SK-N-SH (cell line): ENCODE measurements around the gene CEP41. TPM values are rescaled to one million over a fixed set of nuclear protein-coding genes. Genes with fewer than 3 reads are reported as not detected.

Experiments
- CTCF ChIA-PET: fragments of 300-600, 350-600 bp; formaldehyde crosslinking; extraction: SDS; loops from one replicate; lab custom pipeline; 2021; lab: Yijun Ruan, JAX
- POLR2A ChIA-PET: fragments of 350-600 bp; sonication (Branson Sonifier 250); formaldehyde crosslinking; extraction: SDS; loops from one replicate; lab custom pipeline; 2020; ENCODE audit warnings: antibody characterized with exemption, inconsistent platforms; lab: Yijun Ruan, JAX
- DNase-seq: peaks from one replicate; pipeline ENCODE4 v3.0.0; 2012
- H2AFZ ChIP-seq: fragments of 200-600 bp; sonication (generic); 2 replicates; pipeline ENCODE4 v1.8.1; 2016; ENCODE audit warnings: antibody characterized with exemption, mild to moderate bottlenecking, low read depth
- H3F3A ChIP-seq: fragments of 200-600 bp; sonication (generic); replicated peaks from 2 replicates; pipeline ENCODE3; 2016; ENCODE audit warnings: antibody characterized with exemption, mild to moderate bottlenecking; ENCODE audit not compliant: insufficient read depth
- H3K27ac ChIP-seq, 2 experiments: fragments of 200-500 bp in 1 of 2; fragments of 200-600 bp in 1 of 2; sonication (Bioruptor generic) in 1 of 2; sonication (generic), shearing (Covaris generic) in 1 of 2; 2 replicates each; pipeline versions ENCODE4 v1.5.1 to v1.6.1; 2014 to 2016; ENCODE audit warnings: low read depth in 2 of 2, inconsistent platforms in 1 of 2, low read length in 1 of 2, mild to moderate bottlenecking in 1 of 2, mixed read lengths in 1 of 2
- H3K27me3 ChIP-seq: fragments of 200-600 bp; sonication (generic), shearing (Covaris generic); 2 replicates; pipeline ENCODE4 v1.6.1; 2016; ENCODE audit warnings: mixed run types; ENCODE audit not compliant: insufficient read depth
- H3K36me3 ChIP-seq, 2 experiments: fragments of 200-500 bp in 1 of 2; fragments of 200-600 bp in 1 of 2; sonication (Bioruptor generic) in 1 of 2; sonication (generic) in 1 of 2; replicated peaks in 1 of 2; 2 replicates each; pipeline versions ENCODE3 to v1.5.1; 2014 to 2016; ENCODE audit warnings: low read length in 1 of 2, mild to moderate bottlenecking in 1 of 2; ENCODE audit not compliant: insufficient read depth in 2 of 2, control insufficient read depth in 1 of 2
- H3K4me1 ChIP-seq, 2 experiments: fragments of 200-500 bp in 1 of 2; fragments of 200-600 bp in 1 of 2; sonication (Bioruptor generic) in 1 of 2; sonication (generic), shearing (Covaris generic) in 1 of 2; 2 replicates each; pipeline versions ENCODE4 v1.5.1 to v1.6.1; 2014 to 2016; ENCODE audit warnings: low read depth in 1 of 2, low read length in 1 of 2, mixed run types in 1 of 2; ENCODE audit not compliant: insufficient read depth in 2 of 2, control insufficient read depth in 1 of 2
- H3K4me2 ChIP-seq: fragments of 200-600 bp; sonication (generic), shearing (Covaris generic); 2 replicates; pipeline ENCODE4 v1.6.1; 2017; ENCODE audit warnings: mixed run types
- H3K4me3 ChIP-seq, 2 experiments: fragments of 200-500 bp in 1 of 2; fragments of 200-600 bp in 1 of 2; sonication (Bioruptor generic) in 1 of 2; sonication (generic), shearing (Covaris generic) in 1 of 2; 2 replicates each; pipeline versions ENCODE4 v1.5.1 to v1.8.1; 2014 to 2016; ENCODE audit warnings: low read depth in 2 of 2, inconsistent platforms in 1 of 2, low read length in 1 of 2, mild to moderate bottlenecking in 1 of 2, mixed read lengths in 1 of 2, moderate library complexity in 1 of 2
- H3K79me2 ChIP-seq: fragments of 200-600 bp; sonication (generic); 2 replicates; pipeline ENCODE4 v1.8.1; 2017; ENCODE audit warnings: mild to moderate bottlenecking; ENCODE audit not compliant: insufficient read depth
- H3K9ac ChIP-seq: fragments of 200-600 bp; sonication (generic); 2 replicates; pipeline ENCODE4 v1.6.1; 2017; ENCODE audit warnings: mixed run types
- H3K9me2 ChIP-seq: fragments of 200-600 bp; sonication (generic); 2 replicates; pipeline ENCODE4 v1.6.1; 2017; ENCODE audit warnings: mixed run types
- H3K9me3 ChIP-seq: fragments of 200-600 bp; sonication (generic); 2 replicates; pipeline ENCODE4 v1.6.1; 2017; ENCODE audit warnings: mixed run types, mild to moderate bottlenecking, moderate library complexity
- H4K20me1 ChIP-seq: fragments of 200-600 bp; sonication (generic); 2 replicates; pipeline ENCODE4 v1.6.1; 2017; ENCODE audit warnings: mild to moderate bottlenecking, mixed run types; ENCODE audit not compliant: insufficient read depth
- ELF1 ChIP-seq: IDR thresholded peaks from 2 replicates; pipeline ENCODE4 v1.4.0; 2012
- EP300 ChIP-seq, 2 experiments: IDR thresholded peaks; 2 replicates each; pipeline versions ENCODE4 v1.4.0 to v1.6.1; 2012; ENCODE audit warnings: borderline replicate concordance in 1 of 2, low read depth in 1 of 2, low read length in 1 of 2
- EZH2phosphoT487 ChIP-seq: fragments of 200-600 bp; sonication (generic); IDR thresholded peaks from 2 replicates; pipeline ENCODE4 v1.6.1; 2017; ENCODE audit warnings: low read depth, mixed run types, mild to moderate bottlenecking, antibody characterized with exemption, moderate library complexity, borderline replicate concordance
- FOSL2 ChIP-seq: IDR thresholded peaks from 2 replicates; pipeline ENCODE4 v1.4.0; 2012; ENCODE audit warnings: low read depth, mild to moderate bottlenecking, moderate library complexity, borderline replicate concordance
- FOXJ3 ChIP-seq: sonication (generic); formaldehyde crosslinking; IDR thresholded peaks from 2 replicates; pipeline ENCODE4 v1.5.1; 2020; ENCODE audit warnings: mild to moderate bottlenecking, missing genetic modification reagents
- FOXM1 ChIP-seq: IDR thresholded peaks from 2 replicates; pipeline ENCODE4 v1.4.0; 2012; ENCODE audit warnings: low read depth, mild to moderate bottlenecking
- GABPA ChIP-seq: IDR thresholded peaks from 2 replicates; pipeline ENCODE4 v1.4.0; 2012; ENCODE audit warnings: low read depth, mild to moderate bottlenecking
- GATA2 ChIP-seq: sonication (generic); formaldehyde crosslinking; IDR thresholded peaks from 2 replicates; pipeline ENCODE4 v1.5.0; 2020; ENCODE audit warnings: mild to moderate bottlenecking, missing genetic modification reagents
- JUND ChIP-seq: IDR thresholded peaks from 2 replicates; pipeline ENCODE4 v1.4.0; 2012
- MXI1 ChIP-seq: IDR thresholded peaks from 2 replicates; pipeline ENCODE4 v1.6.1; 2012; ENCODE audit warnings: mild to moderate bottlenecking, low read depth, low read length, improper control_type of control experiment
- NFIC ChIP-seq: IDR thresholded peaks from 2 replicates; pipeline ENCODE4 v1.4.0; 2012; ENCODE audit warnings: borderline replicate concordance
- NRF1 ChIP-seq: IDR thresholded peaks from 2 replicates; pipeline ENCODE4 v1.6.1; 2012; ENCODE audit warnings: low read depth, mild to moderate bottlenecking, low read length
- RXRA ChIP-seq: IDR thresholded peaks from 2 replicates; pipeline ENCODE4 v1.4.0; 2012; ENCODE audit warnings: low read depth, mild to moderate bottlenecking, borderline replicate concordance
- SIN3A ChIP-seq: IDR thresholded peaks from 2 replicates; pipeline ENCODE4 v1.6.1; 2012; ENCODE audit warnings: low read depth, mild to moderate bottlenecking, low read length, moderate library complexity, borderline replicate concordance
- SMC3 ChIP-seq: IDR thresholded peaks from 2 replicates; pipeline ENCODE4 v1.6.1; 2012; ENCODE audit warnings: low read depth, low read length, improper control_type of control experiment
- TEAD4 ChIP-seq: IDR thresholded peaks from 2 replicates; pipeline ENCODE4 v1.4.0; 2012; ENCODE audit warnings: mild to moderate bottlenecking, borderline replicate concordance; ENCODE audit not compliant: insufficient read depth
- YY1 ChIP-seq: IDR thresholded peaks from 2 replicates; pipeline ENCODE4 v1.4.0; 2012; ENCODE audit warnings: low read depth, mild to moderate bottlenecking
- WGBS: methylation state at CpG from one replicate; pipeline ENCODE4 v1.1.6; 2017; ENCODE audit warnings: low lambda C conversion rate; 5-methylcytosine and 5-hydroxymethylcytosine counted together
- polyA plus RNA-seq, 3 experiments: library from polyadenylated mRNA; depleted of rRNA; stranded (reverse); fragments of >200 nt; gene quantifications; 2 replicates each; pipeline ENCODE4 v1.2.3, GENCODE V29; 2012
- TF ChIP-seq, protein P1 (sequence below): fragments of 150-350 bp; IDR thresholded peaks from 2 replicates; pipeline ENCODE4 v1.6.1; 2016; ENCODE audit warnings: mild to moderate bottlenecking, low read depth, low read length
- TF ChIP-seq, protein P2 (sequence below): IDR thresholded peaks from 2 replicates; pipeline ENCODE4 v1.4.0; 2012; ENCODE audit warnings: low read depth, borderline replicate concordance
- TF ChIP-seq, protein P3 (sequence below): IDR thresholded peaks from 2 replicates; pipeline ENCODE4 v1.4.0; 2012; ENCODE audit warnings: low read depth
- TF ChIP-seq, protein P4 (sequence below): fragments of 200-600 bp; sonication (generic); IDR thresholded peaks from 2 replicates; pipeline ENCODE4 v1.6.1; 2017; ENCODE audit warnings: antibody characterized with exemption, mild to moderate bottlenecking, moderate library complexity
- TF ChIP-seq, protein P5 (sequence below): IDR thresholded peaks from 2 replicates; pipeline ENCODE4; 2012

The CEP41 gene
- polyA plus RNA-seq, 1 of the 3 experiments (the other 2 are of a cell fraction): 20.9 TPM

DNA sequence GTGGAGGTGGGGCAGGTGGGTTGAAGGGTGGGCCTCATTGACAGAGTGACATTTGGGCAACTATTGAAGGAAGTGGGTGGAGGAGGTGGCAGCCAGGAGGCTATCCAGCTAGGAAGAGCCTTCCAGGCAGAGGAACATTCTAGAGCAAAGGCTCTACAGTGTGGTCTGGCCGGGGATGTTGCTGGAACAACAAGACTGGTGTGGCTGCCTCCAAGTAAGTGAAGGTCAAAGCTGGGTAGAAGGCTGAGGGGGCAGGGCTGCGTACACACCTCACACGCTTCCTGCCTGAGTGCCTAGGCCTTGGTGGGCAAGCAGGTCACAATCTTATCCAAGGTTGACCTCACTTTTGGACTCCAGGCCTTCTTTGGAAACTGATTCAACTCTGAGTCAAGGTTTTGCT, 53.9 kb downstream of the CEP41 start:
- Histone ChIP-seq H3K9me2 (no peaks in the 10 kb centered on the region), H3K36me3 (no peaks in the 10 kb centered on the region), H3K9ac (no peak overlapping the region), H3K9me3 (no peaks in the 10 kb centered on the region), H3F3A (no peaks in the 10 kb centered on the region), H2AFZ (no peak overlapping the region), H4K20me1 (no peaks in the 10 kb centered on the region), H3K4me3 (no peak overlapping the region), H3K27me3 (no peaks in the 10 kb centered on the region), H3K79me2 (no peaks in the 10 kb centered on the region), H3K4me2 (no peak overlapping the region), H3K4me1 (no peaks in the 10 kb centered on the region), H3K27ac (no peak overlapping the region)
- no peak for DNase-seq
- ChIA-PET POLR2A (no interaction called here), CTCF (interaction anchor here (1.2 kb wide), 1 partner anchor 11 kb away, joined by 5 read pairs; no protein-coding TSS in a partner anchor)
- no peak for TF ChIP-seq SMC3
- TF ChIP-seq EZH2phosphoT487: no peak
- no peak for TF ChIP-seq EP300 (IDR thresholded peaks at IDR 0.05; ENCODE audit: borderline replicate concordance in 1 of 2, low read depth in 1 of 2, low read length in 1 of 2)
- TF ChIP-seq GABPA: no peak
- no peak for TF ChIP-seq SIN3A
- TF ChIP-seq, protein P1, sequence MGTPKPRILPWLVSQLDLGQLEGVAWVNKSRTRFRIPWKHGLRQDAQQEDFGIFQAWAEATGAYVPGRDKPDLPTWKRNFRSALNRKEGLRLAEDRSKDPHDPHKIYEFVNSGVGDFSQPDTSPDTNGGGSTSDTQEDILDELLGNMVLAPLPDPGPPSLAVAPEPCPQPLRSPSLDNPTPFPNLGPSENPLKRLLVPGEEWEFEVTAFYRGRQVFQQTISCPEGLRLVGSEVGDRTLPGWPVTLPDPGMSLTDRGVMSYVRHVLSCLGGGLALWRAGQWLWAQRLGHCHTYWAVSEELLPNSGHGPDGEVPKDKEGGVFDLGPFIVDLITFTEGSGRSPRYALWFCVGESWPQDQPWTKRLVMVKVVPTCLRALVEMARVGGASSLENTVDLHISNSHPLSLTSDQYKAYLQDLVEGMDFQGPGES: no peak
- no peak for TF ChIP-seq NFIC
- no peak for TF ChIP-seq MXI1
- no peak for TF ChIP-seq NRF1
- 100% methylated on average over 1 of the region's 3 CpGs for WGBS

DNA sequence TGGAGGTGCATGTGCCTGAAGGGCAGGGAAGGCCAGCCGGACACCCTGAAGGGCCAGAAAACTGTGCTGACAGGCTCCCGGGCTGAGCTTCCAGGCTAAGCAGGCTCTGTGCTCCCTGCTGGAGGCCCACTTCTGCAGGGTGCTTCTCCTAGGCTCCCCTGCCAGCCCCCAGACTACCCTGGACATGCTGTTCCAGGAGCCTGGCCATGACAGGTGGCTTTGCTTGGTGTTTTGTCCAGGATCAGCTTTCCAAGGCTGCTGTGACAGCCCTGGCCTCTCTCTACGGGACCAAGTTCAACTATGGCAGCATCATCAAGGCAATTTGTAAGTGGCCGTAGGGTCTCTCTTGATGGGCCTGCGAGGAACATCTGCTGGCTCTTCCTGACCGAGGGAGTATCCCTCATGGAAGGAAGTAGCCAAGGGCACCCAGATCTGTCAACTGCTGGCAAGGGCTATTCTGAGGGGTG, 55.2 kb downstream of the CEP41 start:
- peaks cover 0 to 6% of the 10 kb centered on the region in 2 experiments; a peak in 1 of 4 replicates for H3K4me1 ChIP-seq
- no peak overlapping the region for H2AFZ ChIP-seq
- CTCF ChIA-PET: interaction anchor here (1.2 kb wide), 1 partner anchor 192 kb away, joined by 3 read pairs; no protein-coding TSS in a partner anchor
- H3K4me3 ChIP-seq: no peak overlapping the region
- H3K9me3 ChIP-seq: no peaks in the 10 kb centered on the region
- no peaks in the 10 kb centered on the region for H3K9me2 ChIP-seq
- H3F3A ChIP-seq: no peaks in the 10 kb centered on the region
- H3K27me3 ChIP-seq: no peaks in the 10 kb centered on the region
- TF ChIP-seq, protein P2, sequence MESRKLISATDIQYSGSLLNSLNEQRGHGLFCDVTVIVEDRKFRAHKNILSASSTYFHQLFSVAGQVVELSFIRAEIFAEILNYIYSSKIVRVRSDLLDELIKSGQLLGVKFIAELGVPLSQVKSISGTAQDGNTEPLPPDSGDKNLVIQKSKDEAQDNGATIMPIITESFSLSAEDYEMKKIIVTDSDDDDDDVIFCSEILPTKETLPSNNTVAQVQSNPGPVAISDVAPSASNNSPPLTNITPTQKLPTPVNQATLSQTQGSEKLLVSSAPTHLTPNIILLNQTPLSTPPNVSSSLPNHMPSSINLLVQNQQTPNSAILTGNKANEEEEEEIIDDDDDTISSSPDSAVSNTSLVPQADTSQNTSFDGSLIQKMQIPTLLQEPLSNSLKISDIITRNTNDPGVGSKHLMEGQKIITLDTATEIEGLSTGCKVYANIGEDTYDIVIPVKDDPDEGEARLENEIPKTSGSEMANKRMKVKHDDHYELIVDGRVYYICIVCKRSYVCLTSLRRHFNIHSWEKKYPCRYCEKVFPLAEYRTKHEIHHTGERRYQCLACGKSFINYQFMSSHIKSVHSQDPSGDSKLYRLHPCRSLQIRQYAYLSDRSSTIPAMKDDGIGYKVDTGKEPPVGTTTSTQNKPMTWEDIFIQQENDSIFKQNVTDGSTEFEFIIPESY: no peak
- no peak for TF ChIP-seq EP300 (IDR thresholded peaks at IDR 0.05; ENCODE audit: borderline replicate concordance in 1 of 2, low read depth in 1 of 2, low read length in 1 of 2)
- TF ChIP-seq FOSL2: no peak
- TF ChIP-seq GATA2: no peak
- TF ChIP-seq SMC3: no peak
- no peak for TF ChIP-seq EZH2phosphoT487
- no peak for TF ChIP-seq FOXM1
- TF ChIP-seq JUND: no peak
- TF ChIP-seq RXRA: no peak
- TF ChIP-seq YY1: no peak
- no peak for TF ChIP-seq FOXJ3
- TF ChIP-seq, protein P3, sequence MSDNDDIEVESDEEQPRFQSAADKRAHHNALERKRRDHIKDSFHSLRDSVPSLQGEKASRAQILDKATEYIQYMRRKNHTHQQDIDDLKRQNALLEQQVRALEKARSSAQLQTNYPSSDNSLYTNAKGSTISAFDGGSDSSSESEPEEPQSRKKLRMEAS: no peak
- TF ChIP-seq, protein P4, sequence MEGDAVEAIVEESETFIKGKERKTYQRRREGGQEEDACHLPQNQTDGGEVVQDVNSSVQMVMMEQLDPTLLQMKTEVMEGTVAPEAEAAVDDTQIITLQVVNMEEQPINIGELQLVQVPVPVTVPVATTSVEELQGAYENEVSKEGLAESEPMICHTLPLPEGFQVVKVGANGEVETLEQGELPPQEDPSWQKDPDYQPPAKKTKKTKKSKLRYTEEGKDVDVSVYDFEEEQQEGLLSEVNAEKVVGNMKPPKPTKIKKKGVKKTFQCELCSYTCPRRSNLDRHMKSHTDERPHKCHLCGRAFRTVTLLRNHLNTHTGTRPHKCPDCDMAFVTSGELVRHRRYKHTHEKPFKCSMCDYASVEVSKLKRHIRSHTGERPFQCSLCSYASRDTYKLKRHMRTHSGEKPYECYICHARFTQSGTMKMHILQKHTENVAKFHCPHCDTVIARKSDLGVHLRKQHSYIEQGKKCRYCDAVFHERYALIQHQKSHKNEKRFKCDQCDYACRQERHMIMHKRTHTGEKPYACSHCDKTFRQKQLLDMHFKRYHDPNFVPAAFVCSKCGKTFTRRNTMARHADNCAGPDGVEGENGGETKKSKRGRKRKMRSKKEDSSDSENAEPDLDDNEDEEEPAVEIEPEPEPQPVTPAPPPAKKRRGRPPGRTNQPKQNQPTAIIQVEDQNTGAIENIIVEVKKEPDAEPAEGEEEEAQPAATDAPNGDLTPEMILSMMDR: no peak
- no peak for TF ChIP-seq TEAD4
- TF ChIP-seq, protein P5, sequence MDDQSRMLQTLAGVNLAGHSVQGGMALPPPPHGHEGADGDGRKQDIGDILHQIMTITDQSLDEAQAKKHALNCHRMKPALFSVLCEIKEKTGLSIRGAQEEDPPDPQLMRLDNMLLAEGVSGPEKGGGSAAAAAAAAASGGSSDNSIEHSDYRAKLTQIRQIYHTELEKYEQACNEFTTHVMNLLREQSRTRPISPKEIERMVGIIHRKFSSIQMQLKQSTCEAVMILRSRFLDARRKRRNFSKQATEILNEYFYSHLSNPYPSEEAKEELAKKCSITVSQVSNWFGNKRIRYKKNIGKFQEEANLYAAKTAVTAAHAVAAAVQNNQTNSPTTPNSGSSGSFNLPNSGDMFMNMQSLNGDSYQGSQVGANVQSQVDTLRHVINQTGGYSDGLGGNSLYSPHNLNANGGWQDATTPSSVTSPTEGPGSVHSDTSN: no peak
- no peak for TF ChIP-seq ELF1
- 93% methylated on average over 4 of the region's 6 CpGs for WGBS
- H3K27ac ChIP-seq: no peak overlapping the region
- H3K9ac ChIP-seq: no peak overlapping the region
- H3K79me2 ChIP-seq: no peaks in the 10 kb centered on the region
- H3K36me3 ChIP-seq: no peaks in the 10 kb centered on the region
- POLR2A ChIA-PET: no interaction called here
- H3K4me2 ChIP-seq: no peak overlapping the region
- H4K20me1 ChIP-seq: no peaks in the 10 kb centered on the region
- no peak for DNase-seq
